H9 (cell line): ENCODE results near the gene BCAR1. TPM values are rescaled to one million over a fixed set of nuclear protein-coding genes. Genes with fewer than 3 reads are reported as not detected.
"Not testable (repeated sequence)": the region's sequence is repeated elsewhere in the genome, so short reads cannot be mapped to it uniquely, and the experiment has no call there.

Experiments
- DNase-seq: peaks from one replicate; pipeline ENCODE4 v3.0.0-alpha.2; 2017
- H2AFZ ChIP-seq: one replicate; pipeline ENCODE4 v1.6.1; 2013; ENCODE audit warnings: mild to moderate bottlenecking, low read length, control low read depth, moderate library complexity
- H2AK5ac ChIP-seq: 2 replicates; pipeline ENCODE4 v1.6.1; 2013; ENCODE audit warnings: low read length, control low read depth, mixed read lengths; ENCODE audit not compliant: insufficient read length
- H2BK120ac ChIP-seq: one replicate; pipeline ENCODE4 v1.6.1; 2013; ENCODE audit warnings: low read depth, mild to moderate bottlenecking, low read length, control low read depth, inconsistent platforms; ENCODE audit not compliant: poor library complexity, severe bottlenecking
- H2BK12ac ChIP-seq: 2 replicates; pipeline ENCODE4 v1.6.1; 2013; ENCODE audit warnings: low read length, control low read depth, mixed read lengths, low read depth; ENCODE audit not compliant: insufficient read length
- H2BK15ac ChIP-seq: 2 replicates; pipeline ENCODE4 v1.6.1; 2013; ENCODE audit warnings: low read depth, low read length, control low read depth
- H2BK20ac ChIP-seq: one replicate; pipeline ENCODE4 v1.6.1; 2013; ENCODE audit warnings: low read depth, mild to moderate bottlenecking, low read length, control low read depth, inconsistent platforms; ENCODE audit not compliant: poor library complexity, severe bottlenecking
- H2BK5ac ChIP-seq: 2 replicates; pipeline ENCODE4 v1.6.1; 2013; ENCODE audit warnings: low read length, control low read depth, mixed read lengths; ENCODE audit not compliant: insufficient read length
- H3K14ac ChIP-seq: 2 replicates; pipeline ENCODE4 v1.6.1; 2013; ENCODE audit warnings: low read length, control low read depth; ENCODE audit not compliant: insufficient read depth
- H3K18ac ChIP-seq: 2 replicates; pipeline ENCODE4 v1.6.1; 2013; ENCODE audit warnings: low read depth, mild to moderate bottlenecking, mixed read lengths, low read length, control low read depth; ENCODE audit not compliant: insufficient read length
- H3K23ac ChIP-seq: 2 replicates; pipeline ENCODE4 v1.6.1; 2013; ENCODE audit warnings: low read length, control low read depth, mixed read lengths, low read depth; ENCODE audit not compliant: insufficient read length
- H3K23me2 ChIP-seq: 2 replicates; pipeline ENCODE4 v1.6.1; 2013; ENCODE audit warnings: low read depth, mild to moderate bottlenecking, mixed read lengths, low read length, control low read depth; ENCODE audit not compliant: insufficient read length, poor library complexity, severe bottlenecking
- H3K27ac ChIP-seq: 2 replicates; pipeline ENCODE4 v1.5.1; 2013; ENCODE audit warnings: low read length, control low read depth, mixed read lengths, low read depth; ENCODE audit not compliant: insufficient read length
- H3K27me3 ChIP-seq: 2 replicates; pipeline ENCODE4 v1.6.1; 2013; ENCODE audit warnings: low read length, control low read depth, inconsistent platforms; ENCODE audit not compliant: insufficient read depth
- H3K4ac ChIP-seq: 2 replicates; pipeline ENCODE4 v1.6.1; 2013; ENCODE audit warnings: low read depth, mild to moderate bottlenecking, control low read depth, inconsistent platforms, low read length, moderate library complexity
- H3K4me1 ChIP-seq: 2 replicates; pipeline ENCODE4 v1.6.1; 2013; ENCODE audit warnings: low read length, control low read depth, inconsistent platforms; ENCODE audit not compliant: insufficient read depth
- H3K4me2 ChIP-seq: 2 replicates; pipeline ENCODE4 v1.6.1; 2013; ENCODE audit warnings: low read length, control low read depth, mixed read lengths; ENCODE audit not compliant: insufficient read length, insufficient read depth
- H3K56ac ChIP-seq: 2 replicates; pipeline ENCODE4 v1.6.1; 2013; ENCODE audit warnings: low read depth, mild to moderate bottlenecking, mixed read lengths, low read length, control low read depth; ENCODE audit not compliant: insufficient read length
- H3K79me1 ChIP-seq: 2 replicates; pipeline ENCODE4 v1.6.1; 2013; ENCODE audit warnings: low read depth, mild to moderate bottlenecking, moderate library complexity, low read length, control low read depth, inconsistent platforms; ENCODE audit not compliant: insufficient read depth, poor library complexity, severe bottlenecking
- H3K79me2 ChIP-seq: 2 replicates; pipeline ENCODE4 v1.6.1; 2013; ENCODE audit warnings: low read length, control low read depth, inconsistent platforms; ENCODE audit not compliant: insufficient read depth
- H3K9ac ChIP-seq: 2 replicates; pipeline ENCODE4 v1.6.1; 2013; ENCODE audit warnings: low read length, control low read depth, mixed read lengths; ENCODE audit not compliant: insufficient read length; ENCODE audit errors: extremely low read depth
- H3K9me3 ChIP-seq: one replicate; pipeline ENCODE4 v1.6.1; 2013; ENCODE audit warnings: low read depth, low read length, inconsistent platforms; ENCODE audit not compliant: control insufficient read depth
- H3T11ph ChIP-seq: one replicate; pipeline ENCODE4 v1.6.1; 2013; ENCODE audit warnings: mild to moderate bottlenecking, low read length, control low read depth, inconsistent platforms
- H4K20me1 ChIP-seq: one replicate; pipeline ENCODE4 v1.6.1; 2013; ENCODE audit not compliant: control insufficient read depth, insufficient read length, insufficient read depth
- H4K5ac ChIP-seq: 2 replicates; pipeline ENCODE4 v1.6.1; 2013; ENCODE audit warnings: low read depth, mild to moderate bottlenecking, mixed read lengths, low read length, control low read depth; ENCODE audit not compliant: insufficient read length
- H4K8ac ChIP-seq: replicated peaks from 2 replicates; pipeline ENCODE4 v1.6.1; 2013; ENCODE audit warnings: low read length, control low read depth, mixed read lengths, low read depth; ENCODE audit not compliant: insufficient read length
- H4K91ac ChIP-seq: 2 replicates; pipeline ENCODE4 v1.6.1; 2013; ENCODE audit warnings: low read depth, mild to moderate bottlenecking, moderate library complexity, mixed read lengths, low read length, control low read depth; ENCODE audit not compliant: insufficient read length
- H3K27ac Mint-ChIP-seq, 3 experiments: 2 replicates in 2 of 3; 3 replicates in 1 of 3; pipeline ENCODE4 v1.8.0; 2020 to 2021; ENCODE audit warnings: mixed read lengths in 3 of 3, mild to moderate bottlenecking in 1 of 3, moderate library complexity in 1 of 3
- H3K27me3 Mint-ChIP-seq: 2 replicates; pipeline ENCODE4 v1.8.0; 2021; ENCODE audit warnings: low read depth, mild to moderate bottlenecking, moderate library complexity, mixed read lengths
- H3K36me3 Mint-ChIP-seq, 3 experiments: 2 replicates in 2 of 3; 3 replicates in 1 of 3; pipeline ENCODE4 v1.8.0; 2020 to 2021; ENCODE audit warnings: low read depth in 3 of 3, mixed read lengths in 3 of 3; ENCODE audit not compliant: insufficient read depth in 1 of 3
- H3K4me1 Mint-ChIP-seq, 2 experiments: 2 replicates each; pipeline ENCODE4 v1.8.0; 2020; ENCODE audit warnings: mixed read lengths in 2 of 2
- H3K4me3 Mint-ChIP-seq, 2 experiments: 2 replicates in 1 of 2; 3 replicates in 1 of 2; pipeline ENCODE4 v1.8.0; 2020 to 2021; ENCODE audit warnings: mild to moderate bottlenecking in 2 of 2, mixed read lengths in 2 of 2, moderate library complexity in 1 of 2
- H3K9me3 Mint-ChIP-seq, 2 experiments: 2 replicates in 1 of 2; 3 replicates in 1 of 2; pipeline ENCODE4 v1.8.0; 2020; ENCODE audit warnings: mild to moderate bottlenecking in 2 of 2, mixed read lengths in 2 of 2, moderate library complexity in 1 of 2
- WGBS: extraction: QIAGEN DNeasy Blood & Tissue Kit; methylation state at CpG from one replicate; pipeline ENCODE4 v1.1.7; 2013; ENCODE audit warnings: missing lambda C conversion rate, low lambda C conversion rate, mixed read lengths; ENCODE audit not compliant: insufficient read length; ENCODE audit errors: extremely low coverage; 5-methylcytosine and 5-hydroxymethylcytosine counted together
- total RNA-seq: library from RNA; stranded (reverse); gene quantifications from 2 replicates; pipeline ENCODE4 v1.2.1, GENCODE V29; 2021

The BCAR1 gene
- total RNA-seq, 1 experiment from 2014 or later, result 97.1 TPM

- H4K91ac ChIP-seq, H3K9me3 ChIP-seq, H3K9me3 Mint-ChIP-seq, H2BK5ac ChIP-seq, H3K56ac ChIP-seq, H3K9ac ChIP-seq, H3K4me3 Mint-ChIP-seq, H2BK120ac ChIP-seq, H3K4ac ChIP-seq, H3K27me3 Mint-ChIP-seq, H3K4me1 ChIP-seq, H2AK5ac ChIP-seq, H3K27ac Mint-ChIP-seq, H3K18ac ChIP-seq, DNase-seq, H4K5ac ChIP-seq, H3K36me3 Mint-ChIP-seq, H2AFZ ChIP-seq, H2BK15ac ChIP-seq, H3K4me2 ChIP-seq, H2BK20ac ChIP-seq, H3K27ac ChIP-seq, H3K4me1 Mint-ChIP-seq, H3K79me1 ChIP-seq, H3T11ph ChIP-seq, H4K20me1 ChIP-seq, H3K14ac ChIP-seq, H3K23ac ChIP-seq, H3K27me3 ChIP-seq, H2BK12ac ChIP-seq, H3K79me2 ChIP-seq, H3K23me2 ChIP-seq, H4K8ac ChIP-seq: not testable (repeated sequence)
- WGBS, result no CpG with 5 or more reads among the region's 19 CpGs
Measured at GRCh38 chr16:75205438-75205837, 46.0 kb downstream of the BCAR1 start.

- not testable (repeated sequence) for H3K18ac ChIP-seq, H3K56ac ChIP-seq, H3K9me3 Mint-ChIP-seq, H3K4ac ChIP-seq, H2BK5ac ChIP-seq, DNase-seq, H2AFZ ChIP-seq, H3K23ac ChIP-seq, H2BK15ac ChIP-seq, H4K91ac ChIP-seq, H2AK5ac ChIP-seq, H3K4me2 ChIP-seq, H3K27ac ChIP-seq, H3K36me3 Mint-ChIP-seq, H3K27ac Mint-ChIP-seq, H4K5ac ChIP-seq, H4K20me1 ChIP-seq, H2BK120ac ChIP-seq, H3K4me1 Mint-ChIP-seq, H3T11ph ChIP-seq, H3K9me3 ChIP-seq, H2BK12ac ChIP-seq, H3K79me1 ChIP-seq, H3K27me3 ChIP-seq, H2BK20ac ChIP-seq, H3K79me2 ChIP-seq, H3K27me3 Mint-ChIP-seq, H4K8ac ChIP-seq, H3K23me2 ChIP-seq, H3K14ac ChIP-seq, H3K9ac ChIP-seq, H3K4me3 Mint-ChIP-seq, H3K4me1 ChIP-seq
- WGBS, result no CpG with 5 or more reads among the region's 20 CpGs
Measured at GRCh38 chr16:75204905-75205304, 46.5 kb downstream of the BCAR1 start.
